WTC11 (cell line): ENCODE results near the gene FRMD4A. TPM values are rescaled to one million over a fixed set of nuclear protein-coding genes. Genes with fewer than 3 reads are reported as not detected.

Source experiments
- ATAC-seq: fragments of 200-7000 bp; cut with Tn5 transposase; 2 replicates; pipeline ENCODE4 v1.10.0; 2021; ENCODE audit warnings: mild to moderate bottlenecking, moderate library complexity
- CTCF ChIA-PET: fragments of 300-600 bp; sonication (Branson Sonifier 250); formaldehyde crosslinking; loops from one replicate; lab custom pipeline; 2021; ENCODE audit warnings: antibody characterized with exemption; lab: Charles Lee
- POLR2A ChIA-PET: fragments of 350-600 bp; sonication (Branson Sonifier 250); formaldehyde crosslinking; loops from one replicate; lab custom pipeline; 2021; ENCODE audit warnings: antibody characterized with exemption; lab: Charles Lee
- DNase-seq: peaks from one replicate; pipeline ENCODE4 v3.0.0; 2021; ENCODE audit warnings: low spot score
- H3K27ac Mint-ChIP-seq: 2 replicates; pipeline ENCODE4 v1.8.0; 2021; ENCODE audit warnings: mixed read lengths
- H3K27me3 Mint-ChIP-seq: 2 replicates; pipeline ENCODE4 v1.8.0; 2021; ENCODE audit warnings: low read depth, mild to moderate bottlenecking, moderate library complexity, mixed read lengths
- H3K36me3 Mint-ChIP-seq: 2 replicates; pipeline ENCODE4 v1.8.0; 2021; ENCODE audit warnings: mixed read lengths
- H3K4me1 Mint-ChIP-seq: 2 replicates; pipeline ENCODE4 v1.8.0; 2022; ENCODE audit warnings: mixed read lengths
- H3K4me3 Mint-ChIP-seq: 2 replicates; pipeline ENCODE4 v1.8.0; 2021; ENCODE audit warnings: mild to moderate bottlenecking, moderate library complexity, mixed read lengths
- H3K9me3 Mint-ChIP-seq: 2 replicates; pipeline ENCODE4 v1.8.0; 2021; ENCODE audit warnings: mixed read lengths
- ELF4 ChIP-seq: sonication (generic); formaldehyde crosslinking; IDR thresholded peaks from 2 replicates; pipeline ENCODE4 v1.8.1; 2022; ENCODE audit warnings: low read depth, mild to moderate bottlenecking, moderate library complexity, missing genetic modification reagents
- ETV6 ChIP-seq: sonication (generic); formaldehyde crosslinking; IDR thresholded peaks from 2 replicates; pipeline ENCODE4 v1.8.1; 2022; ENCODE audit warnings: mild to moderate bottlenecking, missing genetic modification reagents
- HMGXB4 ChIP-seq: sonication (generic); formaldehyde crosslinking; IDR thresholded peaks from 2 replicates; pipeline ENCODE4 v1.8.1; 2023; ENCODE audit warnings: mild to moderate bottlenecking, moderate library complexity, missing genetic modification reagents
- NFYB ChIP-seq: sonication (generic); formaldehyde crosslinking; conservative IDR thresholded peaks from 2 replicates; pipeline ENCODE4 v1.8.0; 2022; ENCODE audit warnings: low read depth, missing genetic modification reagents
- PRDM15 ChIP-seq: sonication (generic); formaldehyde crosslinking; IDR thresholded peaks from 2 replicates; pipeline ENCODE4 v1.8.0; 2022; ENCODE audit warnings: missing genetic modification reagents
- SMAD4 ChIP-seq: sonication (generic); formaldehyde crosslinking; IDR thresholded peaks from 2 replicates; pipeline ENCODE4 v1.8.0; 2022; ENCODE audit warnings: mild to moderate bottlenecking, missing genetic modification reagents
- STAT6 ChIP-seq: sonication (generic); formaldehyde crosslinking; conservative IDR thresholded peaks from 2 replicates; pipeline ENCODE4 v1.8.1; 2023; ENCODE audit warnings: mild to moderate bottlenecking, low read depth, missing genetic modification reagents, moderate library complexity
- TEAD4 ChIP-seq: sonication (generic); formaldehyde crosslinking; IDR thresholded peaks from 2 replicates; pipeline ENCODE4 v1.8.0; 2022; ENCODE audit warnings: mild to moderate bottlenecking, missing genetic modification reagents
- USF2 ChIP-seq: sonication (generic); formaldehyde crosslinking; IDR thresholded peaks from 2 replicates; pipeline ENCODE4 v1.8.1; 2023; ENCODE audit warnings: mild to moderate bottlenecking, missing genetic modification reagents, moderate library complexity
- ZBTB21 ChIP-seq: sonication (generic); formaldehyde crosslinking; IDR thresholded peaks from 2 replicates; pipeline ENCODE4 v1.8.1; 2023; ENCODE audit warnings: mild to moderate bottlenecking, missing genetic modification reagents, borderline replicate concordance
- ZMAT4 ChIP-seq: fragments of 250-450 bp; sonication (Bioruptor Pico); IDR thresholded peaks from 2 replicates; pipeline ENCODE4 v1.9.0; 2021; ENCODE audit warnings: mild to moderate bottlenecking
- ZNF263 ChIP-seq: sonication (generic); formaldehyde crosslinking; IDR thresholded peaks from 2 replicates; pipeline ENCODE4 v1.8.1; 2022; ENCODE audit warnings: low read depth, mild to moderate bottlenecking, moderate library complexity, missing genetic modification reagents
- ZNF281 ChIP-seq: sonication (generic); formaldehyde crosslinking; IDR thresholded peaks from 2 replicates; pipeline ENCODE4 v1.8.0; 2023; ENCODE audit warnings: mild to moderate bottlenecking, missing genetic modification reagents
- ZNF532 ChIP-seq: fragments of 250-450 bp; sonication (Bioruptor Pico); IDR thresholded peaks from 2 replicates; pipeline ENCODE4 v1.9.0; 2021; ENCODE audit warnings: mild to moderate bottlenecking, borderline replicate concordance
- total RNA-seq: library from RNA; stranded (reverse); gene quantifications from 3 replicates; pipeline ENCODE4 v1.2.3, GENCODE V29; 2021

Gene FRMD4A
- total RNA-seq, 1 experiment from 2014 or later = 35.5 TPM

GRCh38 chr10:14294347-14295059 is 36.2 kb downstream of the FRMD4A start:
- H3K4me1 Mint-ChIP-seq = peaks cover 11% of the 10 kb centered on the region
- TF ChIP-seq ETV6 (no peak), SMAD4 (CRISPR knock-in tag) (no peak), ZBTB21 (CRISPR knock-in tag) (no peak), NFYB (CRISPR knock-in tag) (no peak), ELF4 (CRISPR knock-in tag) (no peak), PRDM15 (CRISPR knock-in tag) (no peak), HMGXB4 (CRISPR knock-in tag) (no peak), ZNF532 (CRISPR knock-in tag) (no peak), STAT6 (CRISPR knock-in tag) (no peak), ZNF263 (CRISPR knock-in tag) (no peak), TEAD4 (CRISPR knock-in tag) (no peak), ZMAT4 (CRISPR knock-in tag) (no peak), USF2 (CRISPR knock-in tag) (no peak), ZNF281 (CRISPR knock-in tag) (no peak)
- TF ChIP-seq, all 79 proteins: peak for 0
- Mint-ChIP-seq H3K9me3 (peaks cover 36% of the 10 kb centered on the region), H3K4me3 (no peak overlapping the region), H3K36me3 (peaks cover 16% of the 10 kb centered on the region), H3K27ac (no peak overlapping the region), H3K27me3 (peaks cover 5% of the 10 kb centered on the region; the same call in 1 of the 2 replicates)
- no peak for DNase-seq
- no peak for ATAC-seq
- POLR2A ChIA-PET = interaction anchor here (0.6 kb wide), 1 partner anchor 554 kb away, joined by 6 read pairs; no protein-coding TSS in a partner anchor
- CTCF ChIA-PET = no interaction called here
